GM18907 (cell line): ENCODE results near the gene MLLT10.

Source experiments
- ATAC-seq: cut with Tn5 transposase; IDR thresholded peaks from one replicate; pipeline ENCODE4 v1.9.1; 2021; ENCODE audit warnings: mild to moderate bottlenecking, moderate library complexity; ENCODE audit not compliant: unreplicated experiment

Gene MLLT10

DNA sequence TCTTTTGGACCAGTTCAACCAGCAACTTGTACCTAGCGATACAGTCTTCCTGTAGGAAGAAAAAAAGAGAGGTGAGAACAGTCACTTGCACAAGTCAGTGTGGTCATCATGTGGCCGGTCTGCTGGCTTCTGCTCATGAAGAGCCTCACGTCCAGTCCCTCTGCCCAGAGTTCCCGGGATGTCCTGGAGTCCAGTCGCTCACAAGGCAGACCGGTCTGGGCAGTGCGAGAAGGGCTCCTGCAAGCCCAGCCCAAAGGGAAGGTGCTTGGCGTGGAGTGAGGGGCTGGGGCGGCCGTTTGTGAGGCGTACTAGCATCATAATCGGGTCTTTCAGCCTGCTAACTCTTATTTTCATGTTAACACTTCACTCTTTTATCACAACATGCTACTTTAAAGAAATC is 222.7 kb downstream of the MLLT10 start:
- ATAC-seq, result no peak

DNA sequence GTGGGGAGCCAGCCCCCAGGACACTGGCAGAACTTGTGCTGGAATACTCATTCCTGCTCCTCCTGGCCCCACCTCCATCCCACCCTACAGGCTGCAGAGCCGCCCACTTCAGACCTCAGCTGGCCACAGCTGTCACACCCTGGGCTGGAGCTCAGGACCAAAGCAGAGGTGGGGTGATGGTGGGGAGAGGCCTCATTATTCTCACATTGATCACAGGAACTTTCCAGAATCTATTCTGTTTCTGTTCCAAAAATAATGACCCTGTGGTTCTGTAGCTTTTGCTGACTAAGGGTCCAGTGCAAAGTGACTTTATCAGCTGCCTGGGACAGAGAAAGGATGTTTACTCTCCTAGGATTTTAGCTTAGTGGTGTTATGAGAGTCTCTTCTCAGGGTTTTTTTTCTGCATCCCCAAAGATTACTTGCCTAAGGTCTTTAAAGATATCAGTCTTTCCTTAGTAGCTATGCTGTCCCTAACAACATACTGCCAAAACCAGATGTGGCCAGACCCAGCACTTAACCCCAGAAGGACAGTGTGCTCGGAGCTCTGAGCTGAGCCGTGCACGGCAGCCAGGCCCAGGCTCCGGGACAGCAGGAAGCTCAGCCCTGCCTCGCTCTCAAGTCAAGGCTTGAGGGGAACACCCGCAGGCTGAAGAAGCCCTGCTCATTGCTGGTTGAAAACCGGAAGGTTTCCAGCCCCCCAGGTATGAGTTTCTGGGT is 223.3 kb downstream of the MLLT10 start:
- ATAC-seq, result no peak

DNA sequence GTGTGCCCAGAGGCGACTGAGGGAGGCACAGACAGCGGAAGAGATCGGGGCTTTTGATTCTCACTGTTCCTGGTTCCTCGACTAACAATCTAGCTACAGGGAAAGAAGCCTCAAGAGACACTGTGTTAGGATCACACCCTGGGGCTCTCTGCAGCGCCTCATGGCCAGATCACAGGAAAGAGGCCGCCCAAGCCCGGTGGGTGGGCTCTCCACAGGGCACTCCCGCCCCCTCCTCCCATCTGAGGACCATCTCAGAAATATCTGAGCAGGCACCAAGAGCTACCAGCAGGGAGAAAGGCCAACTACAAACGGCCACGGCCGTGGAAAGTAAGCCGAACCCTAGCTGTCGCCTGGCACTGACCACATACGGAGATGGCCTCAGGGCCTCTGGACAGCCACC is 224.2 kb downstream of the MLLT10 start:
- ATAC-seq, result no peak

DNA sequence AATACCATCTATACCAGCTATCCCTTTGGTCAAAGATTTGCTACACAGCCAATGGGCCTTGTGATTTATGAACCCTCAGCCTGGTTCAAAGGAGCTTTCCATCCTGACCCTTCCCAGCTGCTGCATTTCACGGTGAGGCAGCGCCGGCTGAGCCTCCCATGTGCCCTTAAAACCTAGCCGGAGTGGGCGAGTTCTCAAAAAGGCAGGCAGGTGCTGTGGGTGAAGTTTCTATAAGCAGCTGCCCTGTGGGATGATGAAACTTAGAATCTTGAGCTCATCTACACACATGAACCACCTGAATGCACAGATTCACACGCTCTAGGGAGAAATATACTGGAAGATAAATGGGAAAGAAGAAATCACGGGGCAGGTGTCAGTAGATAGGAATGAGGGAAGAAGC is 224.7 kb downstream of the MLLT10 start:
- no peak for ATAC-seq

DNA sequence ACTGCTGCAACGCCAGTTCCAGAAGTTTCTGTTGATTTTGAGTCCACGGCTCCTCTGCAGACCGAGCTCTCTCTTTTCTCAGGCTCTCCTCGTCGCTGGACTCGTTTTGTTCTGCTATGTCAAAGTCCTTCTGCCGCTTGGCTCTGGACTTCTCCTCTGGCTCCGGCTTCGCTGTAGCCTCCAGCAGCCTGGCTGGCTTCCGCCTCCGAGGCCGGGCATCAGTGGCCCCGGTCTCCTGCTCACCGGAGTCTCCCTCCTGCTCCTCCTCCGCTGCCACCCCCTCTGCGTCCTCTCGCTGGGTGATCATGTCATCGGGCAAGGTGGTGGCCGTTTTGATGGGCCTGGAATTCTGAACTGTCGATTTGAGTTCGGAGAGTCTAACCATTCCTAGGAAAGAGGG is 225.2 kb downstream of the MLLT10 start:
- no peak for ATAC-seq

DNA sequence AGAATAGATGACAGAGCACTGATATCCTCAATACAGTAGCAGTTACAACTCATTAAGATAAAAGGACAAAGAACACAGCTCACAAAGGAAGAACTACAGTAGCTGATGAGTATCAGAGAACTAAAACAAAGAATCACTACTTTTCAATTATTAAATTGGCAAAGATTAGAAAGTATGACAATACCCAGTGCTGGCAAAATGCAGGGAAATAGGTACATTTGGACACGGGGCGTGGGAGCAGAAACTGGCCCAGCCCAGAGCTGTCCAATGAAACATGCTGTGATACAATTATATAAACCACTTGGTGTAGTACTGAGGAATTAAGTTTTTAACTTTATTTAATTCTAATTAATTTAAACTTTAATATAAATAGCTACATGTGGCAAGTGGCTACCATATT is 226.3 kb downstream of the MLLT10 start:
- ATAC-seq, result no peak

DNA sequence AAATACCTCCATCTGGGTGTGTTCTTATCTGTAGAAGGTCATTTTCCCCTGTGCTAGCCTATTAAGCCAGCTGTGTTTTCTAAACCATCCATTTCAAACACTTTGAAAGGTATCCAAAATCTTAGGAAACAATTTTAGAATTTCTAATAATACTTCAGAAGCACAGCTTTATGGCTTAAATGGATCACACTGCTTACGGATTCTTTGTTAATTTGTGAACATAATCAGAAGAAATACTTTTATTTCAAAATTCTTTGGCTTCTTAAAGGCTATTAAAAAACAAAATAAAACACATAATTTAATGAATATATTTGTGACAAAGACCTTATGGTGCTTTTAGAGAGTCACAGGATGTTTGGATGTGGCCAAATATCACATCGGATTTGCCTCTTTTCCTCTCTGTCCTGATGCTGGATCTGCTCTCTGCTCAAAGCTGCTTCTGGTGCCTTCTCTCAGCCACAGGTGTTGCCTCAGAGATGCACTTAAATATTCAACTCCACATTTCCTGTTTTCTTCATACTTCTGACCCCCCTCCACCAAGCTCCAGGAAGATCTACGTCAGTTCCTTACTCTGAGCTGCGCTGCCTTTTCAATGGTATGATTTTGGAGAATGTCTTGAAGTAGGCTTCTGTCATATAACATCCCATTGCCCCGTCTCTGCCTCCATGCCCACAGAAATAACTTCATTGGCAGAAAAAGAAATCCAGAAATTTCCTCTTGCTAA is 230.6 kb downstream of the MLLT10 start:
- ATAC-seq, result no peak

DNA sequence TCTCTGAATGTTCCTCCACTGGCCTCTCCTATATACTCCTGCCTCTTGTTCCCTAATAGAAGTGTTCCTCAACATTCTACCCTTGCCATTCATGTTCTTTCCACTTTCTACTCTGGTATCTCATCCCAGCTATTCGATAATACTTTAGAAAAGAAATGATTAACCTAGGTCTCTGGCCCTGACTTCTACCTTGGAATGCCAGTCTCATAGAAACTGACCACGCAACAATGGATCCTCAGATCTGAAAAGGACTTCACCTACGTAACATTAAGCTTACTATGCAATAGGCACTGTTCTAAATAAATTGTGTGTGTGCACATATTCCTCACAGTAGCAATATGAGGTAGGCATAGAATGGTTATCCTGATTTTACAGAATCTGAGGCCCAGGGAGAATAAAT is 235.0 kb downstream of the MLLT10 start:
- no peak for ATAC-seq

DNA sequence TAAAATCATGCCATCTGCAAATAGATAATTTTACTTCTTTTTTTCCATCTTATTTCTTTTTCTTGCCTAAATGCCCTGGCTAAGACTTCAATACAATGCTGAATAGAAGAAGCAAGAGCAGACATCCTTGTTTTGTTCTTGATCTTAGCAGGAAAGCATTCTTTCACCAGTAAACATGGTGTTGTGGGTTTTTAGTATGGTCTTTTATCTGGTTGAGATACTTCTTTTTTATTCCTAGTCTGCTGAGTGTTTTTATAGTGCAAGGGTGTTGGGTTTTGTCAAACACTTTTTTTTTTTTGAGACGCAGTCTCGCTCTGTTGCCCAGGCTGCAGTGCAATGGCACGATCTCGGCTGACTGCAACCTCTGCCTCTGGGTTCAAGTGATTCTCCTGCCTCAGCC is 237.2 kb downstream of the MLLT10 start:
- ATAC-seq, result no peak

DNA sequence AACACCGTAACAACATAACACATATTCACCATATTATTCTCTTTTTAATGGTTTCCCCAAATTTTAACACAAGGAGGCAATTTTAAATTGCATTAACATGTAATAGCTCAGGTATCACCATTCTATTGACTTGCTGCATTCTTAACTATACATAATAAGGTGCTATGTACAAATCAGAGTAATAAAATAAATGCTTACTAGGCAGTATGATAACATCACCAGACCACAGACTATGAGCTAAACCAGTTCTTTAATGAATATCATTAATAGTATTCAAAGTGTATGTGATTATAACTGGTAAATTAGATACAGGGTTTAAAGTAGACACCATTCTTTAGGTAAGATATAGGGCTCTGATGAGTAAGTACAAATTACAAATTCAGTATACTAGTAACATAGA is 242.9 kb downstream of the MLLT10 start:
- no peak for ATAC-seq

DNA sequence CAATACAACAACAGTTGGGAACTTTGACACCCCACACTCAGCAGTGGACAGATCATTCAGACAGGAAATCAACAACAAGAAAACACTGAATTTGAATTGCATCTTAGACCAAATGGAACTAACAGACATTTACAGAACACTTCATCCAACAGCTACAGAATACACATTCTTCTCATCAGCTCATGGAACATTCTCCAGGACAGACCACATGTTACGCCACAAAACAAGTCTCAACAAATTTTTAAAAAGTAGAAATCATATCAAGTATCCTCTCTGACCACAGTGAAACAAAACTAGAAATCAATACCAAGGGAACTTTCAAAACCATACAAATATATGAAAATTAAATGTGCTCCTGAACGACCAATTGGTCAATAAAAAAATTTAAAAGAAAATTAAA is 257.2 kb downstream of the MLLT10 start:
- no peak for ATAC-seq
